ENCODE data around the gene TTC39B. TPM values are rescaled to one million over a fixed set of nuclear protein-coding genes. Genes with fewer than 3 reads are reported as not detected.

The TTC39B gene
- total and polyA plus RNA-seq, 2 donors (not counting 3 experiments of a cell fraction or from before 2014, with no cell fraction given), result 1.0 to 5.4 TPM

DNA sequence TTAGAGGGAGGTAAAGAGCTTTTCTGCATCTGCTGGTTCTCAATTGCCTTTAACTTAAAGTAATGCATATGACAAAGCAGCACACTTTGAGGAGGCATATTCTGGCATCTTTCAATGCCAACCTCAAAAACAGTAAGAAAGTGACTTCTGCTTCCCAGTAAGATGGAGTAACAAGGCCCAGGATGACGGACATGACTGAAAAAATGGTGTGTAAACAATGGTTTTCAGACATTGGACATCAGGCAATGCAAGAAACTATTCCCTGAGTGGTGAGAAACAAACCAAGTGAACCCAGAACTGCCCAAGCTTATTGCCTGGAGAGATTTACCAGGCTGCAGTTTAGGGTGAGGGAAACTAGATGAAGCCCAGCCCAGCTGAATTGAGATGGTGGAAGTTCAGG lies 39.8 kb upstream of the TTC39B start:
- POLR2A ChIA-PET, result no interaction called here
- dilution Hi-C loops (cut with MboI; ENCODE audit: extremely low pct_ligation_motif_present, low sequenced_read_pairs), result no loop called here

More for the DNA sequence above, 39.8 kb upstream of the TTC39B start:
- no peaks in the 10 kb centered on the region for H3K4me1 ChIP-seq (ENCODE audit: control insufficient read depth, extremely low read depth, insufficient read depth, low read length)
- FAIRE-seq (no peak), DNase-seq (ENCODE audit: low read depth, low spot score) (no peak)
- no peak overlapping the region for H3K9ac ChIP-seq (replicated peaks; ENCODE audit: extremely low read depth, insufficient read depth, low read length)
- TF ChIP-seq, protein P1, sequence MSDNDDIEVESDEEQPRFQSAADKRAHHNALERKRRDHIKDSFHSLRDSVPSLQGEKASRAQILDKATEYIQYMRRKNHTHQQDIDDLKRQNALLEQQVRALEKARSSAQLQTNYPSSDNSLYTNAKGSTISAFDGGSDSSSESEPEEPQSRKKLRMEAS (IDR thresholded peaks at IDR 0.05; ENCODE audit: insufficient read depth, insufficient read length), result no peak
- TF ChIP-seq EZH2 (IDR thresholded peaks at IDR 0.05; ENCODE audit: borderline replicate concordance, low read depth, low read length, severe bottlenecking) (no peak), MYC (IDR thresholded peaks at IDR 0.05; ENCODE audit: low read depth, low read length) (no peak), POLR2AphosphoS5 (IDR thresholded peaks at IDR 0.05; ENCODE audit: insufficient read depth, low read depth, low read length) (no peak), POLR2A (IDR thresholded peaks at IDR 0.05; ENCODE audit: low read depth, low read length) (no peak), JUN (IDR thresholded peaks at IDR 0.05; ENCODE audit: borderline replicate concordance, insufficient read depth, insufficient read length, low read depth) (no peak), GATA2 (IDR thresholded peaks at IDR 0.05; ENCODE audit: insufficient read depth, insufficient read length, low read depth, low read length) (no peak), FOS (IDR thresholded peaks at IDR 0.05; ENCODE audit: borderline replicate concordance, insufficient read depth, low read length) (no peak)
- TF ChIP-seq, protein P2, sequence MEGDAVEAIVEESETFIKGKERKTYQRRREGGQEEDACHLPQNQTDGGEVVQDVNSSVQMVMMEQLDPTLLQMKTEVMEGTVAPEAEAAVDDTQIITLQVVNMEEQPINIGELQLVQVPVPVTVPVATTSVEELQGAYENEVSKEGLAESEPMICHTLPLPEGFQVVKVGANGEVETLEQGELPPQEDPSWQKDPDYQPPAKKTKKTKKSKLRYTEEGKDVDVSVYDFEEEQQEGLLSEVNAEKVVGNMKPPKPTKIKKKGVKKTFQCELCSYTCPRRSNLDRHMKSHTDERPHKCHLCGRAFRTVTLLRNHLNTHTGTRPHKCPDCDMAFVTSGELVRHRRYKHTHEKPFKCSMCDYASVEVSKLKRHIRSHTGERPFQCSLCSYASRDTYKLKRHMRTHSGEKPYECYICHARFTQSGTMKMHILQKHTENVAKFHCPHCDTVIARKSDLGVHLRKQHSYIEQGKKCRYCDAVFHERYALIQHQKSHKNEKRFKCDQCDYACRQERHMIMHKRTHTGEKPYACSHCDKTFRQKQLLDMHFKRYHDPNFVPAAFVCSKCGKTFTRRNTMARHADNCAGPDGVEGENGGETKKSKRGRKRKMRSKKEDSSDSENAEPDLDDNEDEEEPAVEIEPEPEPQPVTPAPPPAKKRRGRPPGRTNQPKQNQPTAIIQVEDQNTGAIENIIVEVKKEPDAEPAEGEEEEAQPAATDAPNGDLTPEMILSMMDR (IDR thresholded peaks at IDR 0.05; ENCODE audit: extremely low read depth in 1 of 2, insufficient read depth in 1 of 2, low read depth in 1 of 2, low read length in 2 of 2), result no peak
- no TSS peak for BruUV-seq (replicated peaks)
- H3K4me3 ChIP-seq (replicated peaks in 1 of 3; ENCODE audit: insufficient read depth in 1 of 3, low read depth in 1 of 3, low read length in 3 of 3), result no peak overlapping the region
- intact Hi-C loops (cut with micrococcal nuclease), result no loop called here
- CTCF ChIA-PET, result interaction anchor here (1.3 to 1.6 kb wide), 2 partner anchors 10 to 51 kb away, joined by 3 to 11 read pairs; no protein-coding TSS in a partner anchor
- H3K4me2 ChIP-seq (ENCODE audit: insufficient read depth, low read length), result no peak overlapping the region
- no peaks in the 10 kb centered on the region for H3K79me2 ChIP-seq (ENCODE audit: control insufficient read depth, insufficient read depth, low read length)
- no peaks in the 10 kb centered on the region for H3K36me3 ChIP-seq (ENCODE audit: control insufficient read depth in 2 of 2, extremely low read depth in 1 of 2, insufficient read depth in 2 of 2, low read length in 2 of 2)
- H3K27ac ChIP-seq (ENCODE audit: insufficient read depth, low read depth, low read length), result no peak overlapping the region
- H4K20me1 ChIP-seq (replicated peaks; ENCODE audit: control insufficient read depth, extremely low read depth, insufficient read depth, low read length), result no peaks in the 10 kb centered on the region
- H3K9me1 ChIP-seq (replicated peaks; ENCODE audit: control insufficient read depth, extremely low read depth, insufficient read depth, low read length), result no peaks in the 10 kb centered on the region
- H3K9me3 ChIP-seq (replicated peaks; ENCODE audit: control insufficient read depth, insufficient read depth, low read length), result no peaks in the 10 kb centered on the region
- H2AFZ ChIP-seq (ENCODE audit: low read depth, low read length), result no peak overlapping the region
- H3K27me3 ChIP-seq (ENCODE audit: control insufficient read depth in 2 of 2, insufficient read depth in 2 of 2, low read length in 2 of 2), result no peaks in the 10 kb centered on the region

Measured in endothelial cell of umbilical vein (primary cell).